ENCODE measurements around the gene NOL4L.

Gene NOL4L

GRCh38 chr20:32538526-32538939 is 46.6 kb downstream of the NOL4L start:
- H3K79me1 ChIP-seq (ENCODE audit: low read length) = no peaks in the 10 kb centered on the region
- no peak overlapping the region for H2AK5ac ChIP-seq (ENCODE audit: low read length)
- H3K79me2 ChIP-seq (ENCODE audit: control insufficient read depth, insufficient read depth, low read length) = no peaks in the 10 kb centered on the region
- H3K4me1 ChIP-seq (ENCODE audit: control insufficient read depth, low read depth, low read length) = peaks cover 5% of the 10 kb centered on the region
- H3K9ac ChIP-seq (ENCODE audit: low read length) = no peak overlapping the region
- peak overlapping the region; percentile 46 for H3K4me2 ChIP-seq (ENCODE audit: low read length)
- peak overlapping the region; percentile 44 for H3K18ac ChIP-seq (ENCODE audit: low read length)
- no peak overlapping the region for H4K5ac ChIP-seq (ENCODE audit: low read length)
- no peak overlapping the region for H2BK120ac ChIP-seq (ENCODE audit: low read depth, low read length)
- no peak overlapping the region for H4K8ac ChIP-seq (ENCODE audit: low read depth, low read length)
- no peaks in the 10 kb centered on the region for H3K27me3 ChIP-seq (ENCODE audit: insufficient read depth, low read length, poor library complexity)
- peak overlapping the region; percentile 54 for H3K56ac ChIP-seq (ENCODE audit: low read length)
- WGBS (ENCODE audit: extremely low coverage, insufficient coverage, low lambda C conversion rate) = no CpG with 5 or more reads among the region's 16 CpGs
- no peak overlapping the region for H3K4ac ChIP-seq (ENCODE audit: low read depth, low read length)
- H3K4me3 ChIP-seq (ENCODE audit: low read length) = no peak overlapping the region
- H3K36me3 ChIP-seq (ENCODE audit: control insufficient read depth, insufficient read depth, low read length) = no peaks in the 10 kb centered on the region
- H3K27ac ChIP-seq (ENCODE audit: low read depth, low read length) = peak overlapping the region; percentile 38
- H3K23ac ChIP-seq (ENCODE audit: low read length) = no peak overlapping the region
- peak; percentile 65 for DNase-seq
- no peak overlapping the region for H2BK15ac ChIP-seq (replicated peaks; ENCODE audit: low read depth)
- H2BK5ac ChIP-seq (ENCODE audit: low read length) = no peak overlapping the region

- H3K9ac ChIP-seq (ENCODE audit: low read length) = no peak overlapping the region
- no peak overlapping the region for H4K5ac ChIP-seq (ENCODE audit: low read length)
- H3K27ac ChIP-seq (ENCODE audit: low read depth, low read length) = peak overlapping the region; percentile 38
- no peaks in the 10 kb centered on the region for H3K27me3 ChIP-seq (ENCODE audit: insufficient read depth, low read length, poor library complexity)
- H3K79me1 ChIP-seq (ENCODE audit: low read length) = no peaks in the 10 kb centered on the region
- H3K23ac ChIP-seq (ENCODE audit: low read length) = no peak overlapping the region
- peak overlapping the region; percentile 44 for H3K18ac ChIP-seq (ENCODE audit: low read length)
- H3K4me3 ChIP-seq (ENCODE audit: low read length) = no peak overlapping the region
- H3K4ac ChIP-seq (ENCODE audit: low read depth, low read length) = no peak overlapping the region
- peak overlapping the region; percentile 82 for H2AK5ac ChIP-seq (ENCODE audit: low read length)
- H4K8ac ChIP-seq (ENCODE audit: low read depth, low read length) = no peak overlapping the region
- no peak overlapping the region for H3K4me2 ChIP-seq (ENCODE audit: low read length)
- H3K79me2 ChIP-seq (ENCODE audit: control insufficient read depth, insufficient read depth, low read length) = no peaks in the 10 kb centered on the region
- no peak overlapping the region for H2BK120ac ChIP-seq (ENCODE audit: low read depth, low read length)
- no peak overlapping the region for H2BK5ac ChIP-seq (ENCODE audit: low read length)
- H3K36me3 ChIP-seq (ENCODE audit: control insufficient read depth, insufficient read depth, low read length) = no peaks in the 10 kb centered on the region
- H3K56ac ChIP-seq (ENCODE audit: low read length) = peak overlapping the region; percentile 54
- H2BK15ac ChIP-seq (replicated peaks; ENCODE audit: low read depth) = no peak overlapping the region
- WGBS (ENCODE audit: extremely low coverage, insufficient coverage, low lambda C conversion rate) = no CpG with 5 or more reads among the region's 18 CpGs
- peak; percentile 54 for DNase-seq
- peaks cover 5% of the 10 kb centered on the region for H3K4me1 ChIP-seq (ENCODE audit: control insufficient read depth, low read depth, low read length)
Observed at GRCh38 chr20:32537657-32538525, 47.2 kb downstream of the NOL4L start.

GRCh38 chr20:32536851-32537656 is 48.1 kb downstream of the NOL4L start:
- no peaks in the 10 kb centered on the region for H3K36me3 ChIP-seq (ENCODE audit: control insufficient read depth, insufficient read depth, low read length)
- no CpG with 5 or more reads among the region's 62 CpGs for WGBS (ENCODE audit: extremely low coverage, insufficient coverage, low lambda C conversion rate)
- H3K18ac ChIP-seq (ENCODE audit: low read length) = no peak overlapping the region
- no peaks in the 10 kb centered on the region for H3K79me2 ChIP-seq (ENCODE audit: control insufficient read depth, insufficient read depth, low read length)
- H3K4me3 ChIP-seq (ENCODE audit: low read length) = no peak overlapping the region
- H3K4ac ChIP-seq (ENCODE audit: low read depth, low read length) = no peak overlapping the region
- H3K9ac ChIP-seq (ENCODE audit: low read length) = no peak overlapping the region
- H2BK120ac ChIP-seq (ENCODE audit: low read depth, low read length) = no peak overlapping the region
- no peak overlapping the region for H4K8ac ChIP-seq (ENCODE audit: low read depth, low read length)
- no peak overlapping the region for H3K27ac ChIP-seq (ENCODE audit: low read depth, low read length)
- H2BK5ac ChIP-seq (ENCODE audit: low read length) = no peak overlapping the region
- H3K4me1 ChIP-seq (ENCODE audit: control insufficient read depth, low read depth, low read length) = peaks cover 5% of the 10 kb centered on the region
- H2AK5ac ChIP-seq (ENCODE audit: low read length) = peak overlapping the region; percentile 82
- no peaks in the 10 kb centered on the region for H3K27me3 ChIP-seq (ENCODE audit: insufficient read depth, low read length, poor library complexity)
- peak overlapping the region; percentile 12 for H3K56ac ChIP-seq (ENCODE audit: low read length)
- H2BK15ac ChIP-seq (replicated peaks; ENCODE audit: low read depth) = no peak overlapping the region
- no peak overlapping the region for H3K23ac ChIP-seq (ENCODE audit: low read length)
- no peaks in the 10 kb centered on the region for H3K79me1 ChIP-seq (ENCODE audit: low read length)
- H4K5ac ChIP-seq (ENCODE audit: low read length) = no peak overlapping the region
- no peak for DNase-seq
- peak overlapping the region; percentile 30 for H3K4me2 ChIP-seq (ENCODE audit: low read length)

- H2BK15ac ChIP-seq (replicated peaks; ENCODE audit: low read depth) = no peak overlapping the region
- no peaks in the 10 kb centered on the region for H3K79me2 ChIP-seq (ENCODE audit: control insufficient read depth, insufficient read depth, low read length)
- H3K4ac ChIP-seq (ENCODE audit: low read depth, low read length) = no peak overlapping the region
- H2AK5ac ChIP-seq (ENCODE audit: low read length) = no peak overlapping the region
- no peak overlapping the region for H4K5ac ChIP-seq (ENCODE audit: low read length)
- no peak overlapping the region for H3K27ac ChIP-seq (ENCODE audit: low read depth, low read length)
- H3K4me3 ChIP-seq (ENCODE audit: low read length) = no peak overlapping the region
- no peak overlapping the region for H4K8ac ChIP-seq (ENCODE audit: low read depth, low read length)
- no peaks in the 10 kb centered on the region for H3K27me3 ChIP-seq (ENCODE audit: insufficient read depth, low read length, poor library complexity)
- H2BK120ac ChIP-seq (ENCODE audit: low read depth, low read length) = no peak overlapping the region
- H3K36me3 ChIP-seq (ENCODE audit: control insufficient read depth, insufficient read depth, low read length) = no peaks in the 10 kb centered on the region
- peak overlapping the region; percentile 28 for H3K9ac ChIP-seq (ENCODE audit: low read length)
- H3K18ac ChIP-seq (ENCODE audit: low read length) = no peak overlapping the region
- peak; percentile 97 for DNase-seq
- H3K79me1 ChIP-seq (ENCODE audit: low read length) = no peaks in the 10 kb centered on the region
- H3K56ac ChIP-seq (ENCODE audit: low read length) = no peak overlapping the region
- peaks cover 5% of the 10 kb centered on the region for H3K4me1 ChIP-seq (ENCODE audit: control insufficient read depth, low read depth, low read length)
- H3K4me2 ChIP-seq (ENCODE audit: low read length) = peak overlapping the region; percentile 28
- no peak overlapping the region for H2BK5ac ChIP-seq (ENCODE audit: low read length)
- WGBS (ENCODE audit: extremely low coverage, insufficient coverage, low lambda C conversion rate) = no CpG with 5 or more reads among the region's 68 CpGs
- no peak overlapping the region for H3K23ac ChIP-seq (ENCODE audit: low read length)
Observed at GRCh38 chr20:32535953-32536823, 48.9 kb downstream of the NOL4L start.

- Histone ChIP-seq H3K4me3 (ENCODE audit: low read length) (no peak overlapping the region), H3K9ac (ENCODE audit: low read length) (no peak overlapping the region), H3K4me2 (ENCODE audit: low read length) (no peak overlapping the region), H3K27me3 (ENCODE audit: insufficient read depth, low read length, poor library complexity) (no peaks in the 10 kb centered on the region), H2BK120ac (ENCODE audit: low read depth, low read length) (no peak overlapping the region), H3K27ac (ENCODE audit: low read depth, low read length) (no peak overlapping the region), H2BK15ac (replicated peaks; ENCODE audit: low read depth) (no peak overlapping the region), H3K79me2 (ENCODE audit: control insufficient read depth, insufficient read depth, low read length) (no peaks in the 10 kb centered on the region), H3K4ac (ENCODE audit: low read depth, low read length) (no peak overlapping the region), H4K5ac (ENCODE audit: low read length) (no peak overlapping the region), H4K8ac (ENCODE audit: low read depth, low read length) (no peak overlapping the region), H3K23ac (ENCODE audit: low read length) (no peak overlapping the region), H3K79me1 (ENCODE audit: low read length) (no peaks in the 10 kb centered on the region), H3K18ac (ENCODE audit: low read length) (no peak overlapping the region), H2BK5ac (ENCODE audit: low read length) (no peak overlapping the region), H2AK5ac (ENCODE audit: low read length) (no peak overlapping the region), H3K36me3 (ENCODE audit: control insufficient read depth, insufficient read depth, low read length) (no peaks in the 10 kb centered on the region), H3K56ac (ENCODE audit: low read length) (no peak overlapping the region), H3K4me1 (ENCODE audit: control insufficient read depth, low read depth, low read length) (peaks cover 5% of the 10 kb centered on the region)
- DNase-seq = no peak
- no CpG with 5 or more reads among the region's 18 CpGs for WGBS (ENCODE audit: extremely low coverage, insufficient coverage, low lambda C conversion rate)
Observed at GRCh38 chr20:32535316-32535952, 49.7 kb downstream of the NOL4L start.

Measured in mesendoderm (in vitro differentiated cells).